ENCODE measurements around the gene PCGF1. TPM values are rescaled to one million over a fixed set of nuclear protein-coding genes. Genes with fewer than 3 reads are reported as not detected.

Gene PCGF1
- total and polyA plus RNA-seq, 2 of the 13 experiments (the other 11 are each of a cell fraction or from before 2014, with no cell fraction given), result 20.4 to 22.6 TPM

GRCh38 chr2:74472086-74472944, 35.2 kb downstream of the PCGF1 start, which contains the start of gene MRPL53 (continued):
- TF ChIP-seq NFYC (CRISPR knock-in tag; IDR thresholded peaks at IDR 0.05) (peak; percentile 73), TFDP1 (CRISPR knock-in tag; IDR thresholded peaks at IDR 0.05; ENCODE audit: borderline replicate concordance) (peak; percentile 74; the same call in 1 of the 2 replicates), ZNF33A (CRISPR knock-in tag; IDR thresholded peaks at IDR 0.05; ENCODE audit: borderline replicate concordance) (peak; percentile 83; the same call in 1 of the 2 replicates), KDM1A (CRISPR knock-in tag; IDR thresholded peaks at IDR 0.05) (no peak), IRF2 (CRISPR knock-in tag; IDR thresholded peaks at IDR 0.05) (peak; percentile 97), ZNF747 (CRISPR knock-in tag; IDR thresholded peaks at IDR 0.05; ENCODE audit: borderline replicate concordance) (peak; percentile 98), TFAP4 (IDR thresholded peaks at IDR 0.05; ENCODE audit: borderline replicate concordance, low read depth) (peak; percentile 81), ZBTB2 (CRISPR knock-in tag; IDR thresholded peaks at IDR 0.05; ENCODE audit: low read depth) (peak; percentile 71; the same call in 1 of the 2 replicates), POGK (CRISPR knock-in tag; conservative IDR thresholded peaks at IDR 0.05) (peak; percentile 93), KDM2A (CRISPR knock-in tag; IDR thresholded peaks at IDR 0.05; ENCODE audit: borderline replicate concordance, low read depth) (peak; percentile 100), IKZF4 (CRISPR knock-in tag; IDR thresholded peaks at IDR 0.05; ENCODE audit: borderline replicate concordance, low read depth, not compliant biosample characterization) (peak; percentile 90), ELK4 (CRISPR knock-in tag; IDR thresholded peaks at IDR 0.05; ENCODE audit: borderline replicate concordance) (no peak; the same call in 1 of the 2 replicates), CSRNP1 (CRISPR knock-in tag; IDR thresholded peaks at IDR 0.05) (peak; percentile 94), ZNF616 (CRISPR knock-in tag; IDR thresholded peaks at IDR 0.05; ENCODE audit: low read depth) (peak; percentile 91; the same call in 1 of the 2 replicates), NFIC (IDR thresholded peaks at IDR 0.05; ENCODE audit: low read length) (peak; percentile 69; the same call in 1 of the 2 replicates)
